Stimulated activated CD8-positive, alpha-beta memory T cell treated with anti-CD3 and anti-CD28 coated beads, Interleukin-7, amount 100 ng/mL, for 4 hours (primary cell): ENCODE results near the gene PRODH.
"Not testable (repeated sequence)": the region's sequence is repeated elsewhere in the genome, so short reads cannot be mapped to it uniquely, and the experiment has no call there.

Source experiments
- DNase-seq, 2 donors: peaks; one replicate each; pipeline ENCODE4 v3.0.0-alpha.2; 2020; ENCODE audit warnings: low read depth in 2 of 2

PRODH gene

GRCh38 chr22:18967391-18968010 lies 31.4 kb upstream of the PRODH start:
- DNase-seq: not testable (repeated sequence)

GRCh38 chr22:18966748-18967147 lies 30.7 kb upstream of the PRODH start:
- no peak for DNase-seq

GRCh38 chr22:18965526-18966421 lies 29.7 kb upstream of the PRODH start:
- DNase-seq: no peak

- DNase-seq: not testable (repeated sequence)
These were observed 28.6 kb upstream of the PRODH start for GRCh38 chr22:18964501-18965265.

- not testable (repeated sequence) for DNase-seq
These were observed 28.0 kb upstream of the PRODH start for GRCh38 chr22:18964051-18964450.

GRCh38 chr22:18962308-18962635 lies 26.2 kb upstream of the PRODH start:
- DNase-seq: no peak

- DNase-seq: not testable (repeated sequence)
These were observed 25.7 kb upstream of the PRODH start for GRCh38 chr22:18961632-18962307.

GRCh38 chr22:18961201-18961600 lies 25.1 kb upstream of the PRODH start:
- DNase-seq: not testable (repeated sequence)

- DNase-seq: not testable (repeated sequence)
These were observed 24.2 kb upstream of the PRODH start for GRCh38 chr22:18960166-18960820.

GRCh38 chr22:18959741-18960140 lies 23.6 kb upstream of the PRODH start:
- not testable (repeated sequence) for DNase-seq

GRCh38 chr22:18959266-18959665 lies 23.2 kb upstream of the PRODH start:
- not testable (repeated sequence) for DNase-seq

GRCh38 chr22:18958738-18959137 lies 22.6 kb upstream of the PRODH start:
- peak; percentile 19 to 37 for DNase-seq

GRCh38 chr22:18958321-18958705 lies 22.2 kb upstream of the PRODH start:
- DNase-seq: not testable (repeated sequence)

GRCh38 chr22:18957621-18958320 lies 21.7 kb upstream of the PRODH start:
- not testable (repeated sequence) for DNase-seq

- not testable (repeated sequence) for DNase-seq
These were observed 20.9 kb upstream of the PRODH start for GRCh38 chr22:18956956-18957355.

- DNase-seq: not testable (repeated sequence)
These were observed 20.2 kb upstream of the PRODH start for GRCh38 chr22:18956121-18956895.

- no peak for DNase-seq
These were observed 19.6 kb upstream of the PRODH start for GRCh38 chr22:18955696-18956095.

GRCh38 chr22:18954990-18955571 lies 19.0 kb upstream of the PRODH start:
- DNase-seq: no peak

- DNase-seq: peak; percentile 5 to 37
These were observed 18.4 kb upstream of the PRODH start for GRCh38 chr22:18954303-18954989.
